HG02588 (cell line): Measurements from ENCODE around the gene BATF3.
"Not testable (repeated sequence)": the region's sequence is repeated elsewhere in the genome, so short reads cannot be mapped to it uniquely, and the experiment has no call there.

ENCODE experiments used
- ATAC-seq: cut with Tn5 transposase; IDR thresholded peaks from one replicate; pipeline ENCODE4 v1.9.1; 2021; ENCODE audit warnings: mild to moderate bottlenecking, moderate library complexity; ENCODE audit not compliant: unreplicated experiment

BATF3 gene

GRCh38 chr1:212699625-212700222, at the start of gene BATF3:
Gene BATF3 (minus strand): TSS chr1:212699840. CDS start chr1:212699762, 78 bp downstream.
- peak; percentile 23 for ATAC-seq

- no peak for ATAC-seq
Observed at GRCh38 chr1:212746546-212746945, 46.9 kb upstream of the BATF3 start.

GRCh38 chr1:212745303-212745702, 45.7 kb upstream of the BATF3 start:
- ATAC-seq = no peak

GRCh38 chr1:212743901-212744475, 44.3 kb upstream of the BATF3 start:
- ATAC-seq = no peak

- ATAC-seq = no peak
Observed at GRCh38 chr1:212738330-212738729, 38.7 kb upstream of the BATF3 start.

GRCh38 chr1:212737559-212737958, 37.9 kb upstream of the BATF3 start:
- no peak for ATAC-seq

- ATAC-seq = no peak
Observed at GRCh38 chr1:212733109-212733508, 33.5 kb upstream of the BATF3 start.

GRCh38 chr1:212731630-212732029, 32.0 kb upstream of the BATF3 start:
- no peak for ATAC-seq

- no peak for ATAC-seq
Observed at GRCh38 chr1:212728606-212729005, 29.0 kb upstream of the BATF3 start.

GRCh38 chr1:212727386-212728181, 27.9 kb upstream of the BATF3 start:
- no peak for ATAC-seq

- not testable (repeated sequence) for ATAC-seq
Observed at GRCh38 chr1:212724679-212725078, 25.0 kb upstream of the BATF3 start.

GRCh38 chr1:212722270-212722957, 22.8 kb upstream of the BATF3 start:
- ATAC-seq = no peak

- no peak for ATAC-seq
Observed at GRCh38 chr1:212721388-212722247, 22.0 kb upstream of the BATF3 start.

GRCh38 chr1:212719633-212720032, 20.0 kb upstream of the BATF3 start:
- ATAC-seq = no peak

- no peak for ATAC-seq
Observed at GRCh38 chr1:212718499-212718898, 18.9 kb upstream of the BATF3 start.

- no peak for ATAC-seq
Observed at GRCh38 chr1:212716161-212716560, 16.5 kb upstream of the BATF3 start.

GRCh38 chr1:212713465-212714136, 14.0 kb upstream of the BATF3 start:
- no peak for ATAC-seq

- no peak for ATAC-seq
Observed at GRCh38 chr1:212712451-212713303, 13.0 kb upstream of the BATF3 start.

GRCh38 chr1:212711974-212712373, 12.3 kb upstream of the BATF3 start:
- ATAC-seq = not testable (repeated sequence)
